A549 (cell line): ENCODE data around the gene ATP2C2. TPM values are rescaled to one million over a fixed set of nuclear protein-coding genes. Genes with fewer than 3 reads are reported as not detected.

ENCODE experiments used
- ATAC-seq, 2 experiments: fragments of 200-7000 bp in 1 of 2; fragments of >200 bp in 1 of 2; cut with Nextera tagmentation in 1 of 2; cut with Tn5 transposase in 1 of 2; 3 replicates each; pipeline versions ENCODE4 v1.8.0 to v1.9.1; 2018 to 2020; ENCODE audit warnings: mild to moderate bottlenecking in 1 of 2, moderate library complexity in 1 of 2
- CTCF ChIA-PET: fragments of 300-600 bp; sonication (Branson Sonifier 250); formaldehyde crosslinking; extraction: SDS; loops from one replicate; lab custom pipeline; 2021; ENCODE audit warnings: antibody characterized with exemption, inconsistent platforms; lab: Yijun Ruan, JAX
- POLR2A ChIA-PET: fragments of 350-600 bp; formaldehyde crosslinking; extraction: SDS; loops from one replicate; lab custom pipeline; 2021; ENCODE audit warnings: antibody characterized with exemption, inconsistent platforms; lab: Yijun Ruan, JAX
- DNase-seq, 2 experiments: peaks; one replicate each; pipeline versions ENCODE4 v3.0.0 to v3.0.0-alpha.2; 2011 to 2016; ENCODE audit warnings: low read depth in 1 of 2, low spot score in 1 of 2
- FAIRE-seq: peaks from 2 replicates; lab custom pipeline; 2011; peaks lifted over from hg19 to GRCh38; lab: Jason Lieb, UNC
- H3K27ac ChIP-seq, 2 experiments: fragments of >200 bp; sonication (Bioruptor Twin); formaldehyde crosslinking; 3 replicates each; pipeline ENCODE4 v1.5.1; 2016 to 2017
- H3K4me1 ChIP-seq: fragments of >200 bp; sonication (Bioruptor Twin); formaldehyde crosslinking; 3 replicates; pipeline ENCODE4 v1.6.1; 2016
- H3K4me2 ChIP-seq: fragments of >200 bp; sonication (Bioruptor Twin); formaldehyde crosslinking; 3 replicates; pipeline ENCODE4 v1.6.1; 2016
- H3K4me3 ChIP-seq: fragments of >200 bp; sonication (Bioruptor Twin); formaldehyde crosslinking; 3 replicates; pipeline ENCODE4 v1.5.1; 2016
- H3K9me3 ChIP-seq: fragments of >200 bp; sonication (Bioruptor Twin); formaldehyde crosslinking; 3 replicates; pipeline ENCODE4 v1.6.1; 2016
- E2F6 ChIP-seq: IDR thresholded peaks from 2 replicates; pipeline ENCODE4 v1.6.1; 2012; ENCODE audit warnings: low read depth, borderline replicate concordance
- EHF ChIP-seq: fragments of 250-450 bp; sonication (Bioruptor Pico); IDR thresholded peaks from 2 replicates; pipeline ENCODE4 v1.5.0; 2020; ENCODE audit warnings: mild to moderate bottlenecking
- FOSL2 ChIP-seq, 2 experiments: fragments of 450-650 bp in 1 of 2; fragments of >200 bp in 1 of 2; sonication (Bioruptor Twin) in 1 of 2; formaldehyde crosslinking; IDR thresholded peaks; 2 replicates each; pipeline versions ENCODE4 v1.5.0 to v1.6.1; 2016 to 2020; ENCODE audit warnings: mild to moderate bottlenecking in 1 of 2, moderate library complexity in 1 of 2
- GATA3 ChIP-seq: IDR thresholded peaks from 2 replicates; pipeline ENCODE4 v1.6.1; 2012; ENCODE audit warnings: borderline replicate concordance
- HEYL ChIP-seq: fragments of 250-450 bp; sonication (Bioruptor Pico); IDR thresholded peaks from 2 replicates; pipeline ENCODE4 v1.8.0; 2021; ENCODE audit warnings: mild to moderate bottlenecking, moderate library complexity
- KDM5A ChIP-seq: fragments of 200-600 bp; sonication (generic); IDR thresholded peaks from 2 replicates; pipeline ENCODE4 v1.6.1; 2016; ENCODE audit warnings: antibody characterized with exemption, mild to moderate bottlenecking
- MAZ ChIP-seq: fragments of 150-350 bp; IDR thresholded peaks from 2 replicates; pipeline ENCODE4 v1.6.1; 2014; ENCODE audit warnings: antibody characterized with exemption, low read depth, low read length, borderline replicate concordance
- RCOR1 ChIP-seq: fragments of 150-350 bp; IDR thresholded peaks from 2 replicates; pipeline ENCODE4 v1.6.1; 2014; ENCODE audit warnings: antibody characterized with exemption, low read length, low read depth
- REST ChIP-seq: fragments of 200-600 bp; sonication (generic); IDR thresholded peaks from 2 replicates; pipeline ENCODE4 v1.6.1; 2016; ENCODE audit warnings: antibody characterized with exemption, mild to moderate bottlenecking, moderate library complexity
- RFX5 ChIP-seq: fragments of 450-650 bp; IDR thresholded peaks from 2 replicates; pipeline ENCODE4 v1.7.1; 2014; ENCODE audit warnings: antibody characterized with exemption, mild to moderate bottlenecking, moderate library complexity
- RNF2 ChIP-seq: fragments of 200-600 bp; sonication (generic); IDR thresholded peaks from 2 replicates; pipeline ENCODE4 v1.6.1; 2016; ENCODE audit warnings: low read depth, mild to moderate bottlenecking, antibody characterized with exemption, moderate library complexity, borderline replicate concordance
- SREBF2 ChIP-seq: fragments of 450-650 bp; IDR thresholded peaks from 2 replicates; pipeline ENCODE4 v1.6.1; 2014; ENCODE audit warnings: mild to moderate bottlenecking, moderate library complexity
- TFCP2L1 ChIP-seq: fragments of 250-450 bp; sonication (Bioruptor Pico); IDR thresholded peaks from 2 replicates; pipeline ENCODE4 v1.5.0; 2021; ENCODE audit warnings: mild to moderate bottlenecking
- TP53 ChIP-seq: fragments of 250-450 bp; sonication (Bioruptor Pico); IDR thresholded peaks from 2 replicates; pipeline ENCODE4 v1.5.0; 2021; ENCODE audit warnings: mild to moderate bottlenecking, moderate library complexity
- USF2 ChIP-seq: fragments of 450-650 bp; IDR thresholded peaks from 2 replicates; pipeline ENCODE4 v1.6.1; 2014; ENCODE audit warnings: antibody characterized with exemption
- ZC3H11A ChIP-seq: fragments of 450-650 bp; IDR thresholded peaks from 2 replicates; pipeline ENCODE4 v1.6.1; 2014; ENCODE audit warnings: antibody characterized with exemption, mild to moderate bottlenecking
- ZFP36 ChIP-seq: fragments of 450-650 bp; IDR thresholded peaks from 2 replicates; pipeline ENCODE4 v1.6.1; 2014; ENCODE audit warnings: borderline replicate concordance; ENCODE audit not compliant: partially characterized antibody
- WGBS: methylation state at CpG from one replicate; pipeline ENCODE4 v1.1.6; 2017; ENCODE audit errors: missing lambda C conversion rate; 5-methylcytosine and 5-hydroxymethylcytosine counted together
- polyA plus RNA-seq, 4 experiments: library from polyadenylated mRNA; depleted of rRNA in 3 of 4; stranded (reverse); fragments of >200 nt; fragmentation: RNase III in 1 of 4; extraction: RNeasy Plus Mini Kit Qiagen cat#74134 plus additional on column Dnase treatment in 1 of 4; gene quantifications; 2 replicates in 3 of 4; 3 replicates in 1 of 4; pipeline ENCODE4 v1.2.3, GENCODE V29; 2011 to 2017
- TF ChIP-seq, protein P1 (sequence below): fragments of 250-450 bp; sonication (Bioruptor Pico); IDR thresholded peaks from 2 replicates; pipeline ENCODE4 v1.5.0; 2021; ENCODE audit warnings: mild to moderate bottlenecking, moderate library complexity, borderline replicate concordance
- TF ChIP-seq, protein P2 (sequence below): fragments of >200 bp; sonication (Bioruptor Twin); formaldehyde crosslinking; IDR thresholded peaks from 3 replicates; pipeline ENCODE4 v1.5.1; 2016
- TF ChIP-seq, protein P3 (sequence below): fragments of >200 bp; sonication (Bioruptor Twin); formaldehyde crosslinking; IDR thresholded peaks from 2 replicates; pipeline ENCODE4 v1.6.1; 2016
- TF ChIP-seq, protein P4 (sequence below): IDR thresholded peaks from 2 replicates; pipeline ENCODE4 v1.6.1; 2012
- TF ChIP-seq, protein P5 (sequence below): fragments of 250-450 bp; sonication (Bioruptor Pico); IDR thresholded peaks from 2 replicates; pipeline ENCODE4 v1.5.0; 2020; ENCODE audit warnings: low read depth, mild to moderate bottlenecking, moderate library complexity

The ATP2C2 gene
- polyA plus RNA-seq, 2 of the 4 experiments (the other 2 are of a cell fraction) = 0.14 to 0.17 TPM

DNA sequence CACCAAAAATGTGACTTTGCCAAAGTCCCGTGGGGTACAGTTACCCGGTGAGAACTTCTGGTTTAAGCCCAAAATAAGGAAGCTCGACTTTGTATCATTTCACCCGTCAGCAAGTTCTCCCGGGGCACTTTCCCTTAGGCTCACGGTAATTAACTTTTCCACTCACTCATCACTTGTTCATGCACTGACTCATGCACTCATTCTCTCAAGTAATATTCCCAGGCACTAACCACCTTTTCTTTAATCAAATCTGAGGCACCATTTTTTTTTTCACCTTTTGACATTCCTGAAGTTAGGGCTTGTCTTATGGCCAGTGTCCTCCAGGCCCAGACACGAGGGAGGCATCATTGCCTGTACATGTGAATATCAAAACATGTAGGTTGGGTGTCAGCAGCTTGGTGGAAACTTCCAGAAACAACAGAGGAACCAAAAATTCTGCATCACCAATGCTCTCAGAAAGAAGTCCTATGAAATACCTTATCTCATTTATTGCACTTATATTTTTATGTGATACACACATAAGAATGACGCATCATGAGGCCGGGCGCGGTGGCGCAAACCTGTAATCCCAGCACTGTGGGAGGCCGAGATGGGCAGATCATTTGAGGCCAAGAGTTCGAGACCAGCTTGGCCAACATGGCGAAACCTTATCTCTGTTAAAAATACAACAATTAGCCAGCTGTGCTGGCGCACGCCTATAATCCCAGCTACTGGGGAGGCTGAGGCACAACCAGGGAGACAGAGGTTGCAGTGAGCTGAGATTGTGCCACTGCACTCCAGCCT is 36.1 kb upstream of the ATP2C2 start:
- FAIRE-seq (no peak), ATAC-seq (no peak), DNase-seq (no peak)
- 74% methylated on average over 17 of the region's 17 CpGs for WGBS
- no peak overlapping the region for H3K27ac ChIP-seq
- H3K4me3 ChIP-seq = no peak overlapping the region
- no peak overlapping the region for H3K4me2 ChIP-seq
- H3K9me3 ChIP-seq = peaks cover 14% of the 10 kb centered on the region
- ChIA-PET CTCF (interaction anchor here (1.0 to 1.1 kb wide), 2 partner anchors 48 to 158 kb away, joined by 3 read pairs; no protein-coding TSS in a partner anchor), POLR2A (no interaction called here)
- TF ChIP-seq RNF2 (no peak), MAZ (no peak), E2F6 (no peak), HEYL (CRISPR knock-in tag) (no peak), GATA3 (no peak), ZC3H11A (no peak), KDM5A (no peak), TP53 (no peak), ZFP36 (no peak)
- TF ChIP-seq, protein P1, sequence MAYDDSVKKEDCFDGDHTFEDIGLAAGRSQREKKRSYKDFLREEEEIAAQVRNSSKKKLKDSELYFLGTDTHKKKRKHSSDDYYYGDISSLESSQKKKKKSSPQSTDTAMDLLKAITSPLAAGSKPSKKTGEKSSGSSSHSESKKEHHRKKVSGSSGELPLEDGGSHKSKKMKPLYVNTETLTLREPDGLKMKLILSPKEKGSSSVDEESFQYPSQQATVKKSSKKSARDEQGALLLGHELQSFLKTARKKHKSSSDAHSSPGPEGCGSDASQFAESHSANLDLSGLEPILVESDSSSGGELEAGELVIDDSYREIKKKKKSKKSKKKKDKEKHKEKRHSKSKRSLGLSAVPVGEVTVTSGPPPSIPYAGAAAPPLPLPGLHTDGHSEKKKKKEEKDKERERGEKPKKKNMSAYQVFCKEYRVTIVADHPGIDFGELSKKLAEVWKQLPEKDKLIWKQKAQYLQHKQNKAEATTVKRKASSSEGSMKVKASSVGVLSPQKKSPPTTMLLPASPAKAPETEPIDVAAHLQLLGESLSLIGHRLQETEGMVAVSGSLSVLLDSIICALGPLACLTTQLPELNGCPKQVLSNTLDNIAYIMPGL (CRISPR knock-in tag) = no peak
- TF ChIP-seq, protein P2, sequence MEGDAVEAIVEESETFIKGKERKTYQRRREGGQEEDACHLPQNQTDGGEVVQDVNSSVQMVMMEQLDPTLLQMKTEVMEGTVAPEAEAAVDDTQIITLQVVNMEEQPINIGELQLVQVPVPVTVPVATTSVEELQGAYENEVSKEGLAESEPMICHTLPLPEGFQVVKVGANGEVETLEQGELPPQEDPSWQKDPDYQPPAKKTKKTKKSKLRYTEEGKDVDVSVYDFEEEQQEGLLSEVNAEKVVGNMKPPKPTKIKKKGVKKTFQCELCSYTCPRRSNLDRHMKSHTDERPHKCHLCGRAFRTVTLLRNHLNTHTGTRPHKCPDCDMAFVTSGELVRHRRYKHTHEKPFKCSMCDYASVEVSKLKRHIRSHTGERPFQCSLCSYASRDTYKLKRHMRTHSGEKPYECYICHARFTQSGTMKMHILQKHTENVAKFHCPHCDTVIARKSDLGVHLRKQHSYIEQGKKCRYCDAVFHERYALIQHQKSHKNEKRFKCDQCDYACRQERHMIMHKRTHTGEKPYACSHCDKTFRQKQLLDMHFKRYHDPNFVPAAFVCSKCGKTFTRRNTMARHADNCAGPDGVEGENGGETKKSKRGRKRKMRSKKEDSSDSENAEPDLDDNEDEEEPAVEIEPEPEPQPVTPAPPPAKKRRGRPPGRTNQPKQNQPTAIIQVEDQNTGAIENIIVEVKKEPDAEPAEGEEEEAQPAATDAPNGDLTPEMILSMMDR = no peak
- TF ChIP-seq, protein P3, sequence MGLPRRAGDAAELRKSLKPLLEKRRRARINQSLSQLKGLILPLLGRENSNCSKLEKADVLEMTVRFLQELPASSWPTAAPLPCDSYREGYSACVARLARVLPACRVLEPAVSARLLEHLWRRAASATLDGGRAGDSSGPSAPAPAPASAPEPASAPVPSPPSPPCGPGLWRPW = no peak
- TF ChIP-seq, protein P4, sequence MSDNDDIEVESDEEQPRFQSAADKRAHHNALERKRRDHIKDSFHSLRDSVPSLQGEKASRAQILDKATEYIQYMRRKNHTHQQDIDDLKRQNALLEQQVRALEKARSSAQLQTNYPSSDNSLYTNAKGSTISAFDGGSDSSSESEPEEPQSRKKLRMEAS = no peak
- H3K4me1 ChIP-seq = no peaks in the 10 kb centered on the region

DNA sequence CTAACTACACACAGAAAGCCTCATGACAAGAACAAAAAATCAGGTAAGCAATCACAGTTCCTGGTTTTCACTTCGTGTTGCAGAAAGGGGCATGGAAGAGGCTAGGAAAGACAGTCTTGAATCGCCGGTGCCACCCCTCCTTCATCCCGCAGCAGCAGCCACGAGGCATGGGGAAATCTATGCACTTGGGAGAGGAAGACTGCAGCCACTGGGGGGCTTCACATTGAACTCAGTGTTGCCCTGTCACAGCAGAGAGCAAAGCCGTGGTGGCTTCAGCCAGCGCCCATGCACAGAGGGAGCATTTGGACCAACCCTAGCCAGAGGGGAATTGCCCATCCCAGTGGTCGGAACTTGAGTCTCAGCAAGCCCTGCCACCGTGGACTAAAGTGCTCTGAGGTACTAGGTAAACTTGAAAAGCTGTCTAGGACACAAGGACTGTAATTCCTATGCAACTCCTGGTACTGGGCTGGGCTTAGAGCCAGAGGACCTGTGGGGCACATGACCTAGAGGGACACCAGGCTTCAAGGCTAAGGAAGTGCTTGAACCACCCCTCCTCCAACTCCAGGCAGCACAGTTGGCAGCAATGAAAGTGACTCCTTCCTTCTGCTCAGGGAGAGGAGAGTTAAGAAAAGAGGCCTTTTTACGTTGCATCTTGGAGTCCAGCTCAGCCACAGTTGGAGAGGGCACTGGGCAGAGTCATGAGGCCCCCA is 35.2 kb upstream of the ATP2C2 start:
- Histone ChIP-seq H3K4me3 (no peak overlapping the region), H3K4me2 (no peak overlapping the region), H3K4me1 (no peaks in the 10 kb centered on the region), H3K9me3 (peaks cover 10% of the 10 kb centered on the region; the same call in 2 of the 3 replicates), H3K27ac (no peak overlapping the region)
- POLR2A ChIA-PET = no interaction called here
- CTCF ChIA-PET = interaction anchor here (1.1 kb wide), 1 partner anchor 49 kb away, joined by 3 read pairs; no protein-coding TSS in a partner anchor
- ATAC-seq = no peak; a peak in 2 of 6 replicates
- FAIRE-seq = no peak
- WGBS = 55% methylated on average over 9 of the region's 10 CpGs
- DNase-seq = no peak
- TF ChIP-seq, protein P5, sequence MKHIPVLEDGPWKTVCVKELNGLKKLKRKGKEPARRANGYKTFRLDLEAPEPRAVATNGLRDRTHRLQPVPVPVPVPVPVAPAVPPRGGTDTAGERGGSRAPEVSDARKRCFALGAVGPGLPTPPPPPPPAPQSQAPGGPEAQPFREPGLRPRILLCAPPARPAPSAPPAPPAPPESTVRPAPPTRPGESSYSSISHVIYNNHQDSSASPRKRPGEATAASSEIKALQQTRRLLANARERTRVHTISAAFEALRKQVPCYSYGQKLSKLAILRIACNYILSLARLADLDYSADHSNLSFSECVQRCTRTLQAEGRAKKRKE (CRISPR knock-in tag) = no peak
- TF ChIP-seq FOSL2 (IDR thresholded peaks at IDR 0.05) = no peak
- no peak for TF ChIP-seq FOSL2 (CRISPR knock-in tag; IDR thresholded peaks at IDR 0.05)
- TF ChIP-seq KDM5A = no peak
- no peak for TF ChIP-seq TFCP2L1 (CRISPR knock-in tag)
- TF ChIP-seq RFX5 = no peak
- TF ChIP-seq SREBF2 = no peak
- no peak for TF ChIP-seq USF2
- no peak for TF ChIP-seq RCOR1
- no peak for TF ChIP-seq REST
- no peak for TF ChIP-seq EHF (CRISPR knock-in tag)
